ENCODE results near the gene IRX6.

The IRX6 gene

GRCh38 chr16:55324285-55325079 lies 479 bp downstream of the IRX6 start:
- no peak for DNase-seq (ENCODE audit: low read depth)

GRCh38 chr16:55325080-55325447 lies 1.1 kb downstream of the IRX6 start:
- no peak for DNase-seq (ENCODE audit: low read depth)

GRCh38 chr16:55325458-55326109 lies 1.6 kb downstream of the IRX6 start:
- no peak for DNase-seq (ENCODE audit: low read depth)

- no peak for DNase-seq (ENCODE audit: low read depth)
Measured at GRCh38 chr16:55326261-55327092, 2.5 kb downstream of the IRX6 start.

- no peak for DNase-seq (ENCODE audit: low read depth)
Measured at GRCh38 chr16:55328611-55329569, 4.9 kb downstream of the IRX6 start.

GRCh38 chr16:55329791-55330428 lies 5.9 kb downstream of the IRX6 start:
- DNase-seq (ENCODE audit: low read depth) = no peak

- DNase-seq (ENCODE audit: low read depth) = no peak
Measured at GRCh38 chr16:55330781-55331647, 7.0 kb downstream of the IRX6 start.

GRCh38 chr16:55331648-55332185 lies 7.7 kb downstream of the IRX6 start:
- DNase-seq (ENCODE audit: low read depth) = no peak

GRCh38 chr16:55333684-55334083 lies 9.7 kb downstream of the IRX6 start:
- no peak for DNase-seq (ENCODE audit: low read depth)

- no peak for DNase-seq (ENCODE audit: low read depth)
Measured at GRCh38 chr16:55338646-55339045, 14.6 kb downstream of the IRX6 start.

- DNase-seq (ENCODE audit: low read depth) = no peak
Measured at GRCh38 chr16:55340445-55340844, 16.4 kb downstream of the IRX6 start.

GRCh38 chr16:55341681-55342080 lies 17.7 kb downstream of the IRX6 start:
- no peak for DNase-seq (ENCODE audit: low read depth)

GRCh38 chr16:55346475-55346874 lies 22.5 kb downstream of the IRX6 start:
- no peak for DNase-seq (ENCODE audit: low read depth)

GRCh38 chr16:55349867-55350266 lies 25.9 kb downstream of the IRX6 start:
- DNase-seq (ENCODE audit: low read depth) = peak; percentile 51

- peak; percentile 21 for DNase-seq (ENCODE audit: low read depth)
Measured at GRCh38 chr16:55350984-55351383, 27.0 kb downstream of the IRX6 start.

- DNase-seq (ENCODE audit: low read depth) = no peak
Measured at GRCh38 chr16:55351936-55352335, 27.9 kb downstream of the IRX6 start.

- no peak for DNase-seq (ENCODE audit: low read depth)
Measured at GRCh38 chr16:55357241-55357640, 33.2 kb downstream of the IRX6 start.

- DNase-seq (ENCODE audit: low read depth) = no peak
Measured at GRCh38 chr16:55359946-55360345, 35.9 kb downstream of the IRX6 start.

- DNase-seq (ENCODE audit: low read depth) = no peak
Measured at GRCh38 chr16:55364811-55365210, 40.8 kb downstream of the IRX6 start.

- no peak for DNase-seq (ENCODE audit: low read depth)
Measured at GRCh38 chr16:55367301-55367811, 43.4 kb downstream of the IRX6 start.
